Stimulated activated naive CD8-positive, alpha-beta T cell treated with anti-CD3 and anti-CD28 coated beads, Interleukin-15, Interleukin-2, amounts not matched to agents 100 ng/mL and 50 ng/mL, for 24 hours (primary cell): Measurements from ENCODE around the gene ISG15.
"Not testable (repeated sequence)": the region's sequence is repeated elsewhere in the genome, so short reads cannot be mapped to it uniquely, and the experiment has no call there.

Experiments
- H3K27ac Mint-ChIP-seq: one replicate; pipeline ENCODE4 v1.8.0; 2021; ENCODE audit warnings: mild to moderate bottlenecking, mixed read lengths
- H3K27me3 Mint-ChIP-seq: one replicate; pipeline ENCODE4 v1.8.0; 2021; ENCODE audit warnings: mixed read lengths
- H3K36me3 Mint-ChIP-seq: one replicate; pipeline ENCODE4 v1.8.0; 2021; ENCODE audit warnings: low read depth, mixed read lengths
- H3K4me1 Mint-ChIP-seq: one replicate; pipeline ENCODE4 v1.8.0; 2021; ENCODE audit warnings: low read depth, mixed read lengths
- H3K4me3 Mint-ChIP-seq: one replicate; pipeline ENCODE4 v1.8.0; 2021; ENCODE audit warnings: mild to moderate bottlenecking, mixed read lengths
- H3K9me3 Mint-ChIP-seq: one replicate; pipeline ENCODE4 v1.8.0; 2021; ENCODE audit warnings: mixed read lengths

The ISG15 gene

DNA sequence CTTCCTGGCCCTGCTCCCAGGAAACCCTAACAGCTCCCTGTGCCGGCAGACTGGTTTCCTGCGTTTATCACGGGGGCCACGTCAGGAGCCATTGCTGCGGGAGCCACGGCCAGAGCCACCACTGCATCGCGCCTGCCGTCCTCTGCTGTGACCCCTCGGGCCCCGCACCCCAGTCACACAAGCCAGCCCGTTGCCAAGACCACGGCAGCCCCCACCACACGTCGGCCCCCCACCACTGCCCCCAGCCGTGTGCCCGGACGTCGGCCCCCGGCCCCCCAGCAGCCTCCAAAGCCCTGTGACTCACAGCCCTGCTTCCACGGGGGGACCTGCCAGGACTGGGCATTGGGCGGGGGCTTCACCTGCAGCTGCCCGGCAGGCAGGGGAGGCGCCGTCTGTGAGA is 34.7 kb downstream of the ISG15 start:
- no peaks in the 10 kb centered on the region for H3K27me3 Mint-ChIP-seq
- H3K36me3 Mint-ChIP-seq = peaks cover 5% of the 10 kb centered on the region
- no peaks in the 10 kb centered on the region for H3K4me1 Mint-ChIP-seq

GRCh38 chr1:1048765-1049164 is 35.5 kb downstream of the ISG15 start:
- Mint-ChIP-seq H3K27me3 (no peaks in the 10 kb centered on the region), H3K36me3 (peaks cover 5% of the 10 kb centered on the region), H3K4me1 (no peaks in the 10 kb centered on the region), H3K9me3 (peaks cover 5% of the 10 kb centered on the region), H3K4me3 (no peak overlapping the region), H3K27ac (no peak overlapping the region)

More for the DNA sequence above, 34.7 kb downstream of the ISG15 start:
- H3K4me3 Mint-ChIP-seq = no peak overlapping the region
- no peak overlapping the region for H3K27ac Mint-ChIP-seq
- peaks cover 5% of the 10 kb centered on the region for H3K9me3 Mint-ChIP-seq

DNA sequence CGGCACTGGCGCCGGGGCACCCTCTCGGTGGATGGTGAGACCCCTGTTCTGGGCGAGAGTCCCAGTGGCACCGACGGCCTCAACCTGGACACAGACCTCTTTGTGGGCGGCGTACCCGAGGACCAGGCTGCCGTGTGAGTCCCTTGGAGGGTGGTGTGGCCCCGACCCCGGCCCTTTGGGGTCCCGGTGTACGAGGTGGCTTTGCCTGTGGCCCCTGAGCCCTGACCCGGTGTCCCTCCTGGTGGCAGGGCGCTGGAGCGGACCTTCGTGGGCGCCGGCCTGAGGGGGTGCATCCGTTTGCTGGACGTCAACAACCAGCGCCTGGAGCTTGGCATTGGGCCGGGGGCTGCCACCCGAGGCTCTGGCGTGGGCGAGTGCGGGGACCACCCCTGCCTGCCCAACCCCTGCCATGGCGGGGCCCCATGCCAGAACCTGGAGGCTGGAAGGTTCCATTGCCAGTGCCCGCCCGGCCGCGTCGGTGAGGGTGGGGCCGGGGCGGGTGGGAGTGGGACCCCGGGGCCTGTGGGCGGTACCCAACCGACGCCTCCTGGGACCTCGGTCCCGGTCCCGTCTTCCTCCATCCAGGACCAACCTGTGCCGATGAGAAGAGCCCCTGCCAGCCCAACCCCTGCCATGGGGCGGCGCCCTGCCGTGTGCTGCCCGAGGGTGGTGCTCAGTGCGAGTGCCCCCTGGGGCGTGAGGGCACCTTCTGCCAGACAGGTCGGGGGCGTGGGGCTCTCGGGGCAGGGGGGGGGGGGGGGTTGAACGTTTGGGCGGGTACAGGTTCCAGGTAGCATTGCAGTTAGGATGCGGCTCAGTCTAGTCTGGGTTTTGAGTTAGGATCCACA is 36.2 kb downstream of the ISG15 start:
- Mint-ChIP-seq H3K36me3 (peaks cover 5% of the 10 kb centered on the region), H3K27me3 (no peaks in the 10 kb centered on the region), H3K27ac (no peak overlapping the region), H3K4me3 (no peak overlapping the region), H3K4me1 (no peaks in the 10 kb centered on the region), H3K9me3 (peaks cover 5% of the 10 kb centered on the region)

DNA sequence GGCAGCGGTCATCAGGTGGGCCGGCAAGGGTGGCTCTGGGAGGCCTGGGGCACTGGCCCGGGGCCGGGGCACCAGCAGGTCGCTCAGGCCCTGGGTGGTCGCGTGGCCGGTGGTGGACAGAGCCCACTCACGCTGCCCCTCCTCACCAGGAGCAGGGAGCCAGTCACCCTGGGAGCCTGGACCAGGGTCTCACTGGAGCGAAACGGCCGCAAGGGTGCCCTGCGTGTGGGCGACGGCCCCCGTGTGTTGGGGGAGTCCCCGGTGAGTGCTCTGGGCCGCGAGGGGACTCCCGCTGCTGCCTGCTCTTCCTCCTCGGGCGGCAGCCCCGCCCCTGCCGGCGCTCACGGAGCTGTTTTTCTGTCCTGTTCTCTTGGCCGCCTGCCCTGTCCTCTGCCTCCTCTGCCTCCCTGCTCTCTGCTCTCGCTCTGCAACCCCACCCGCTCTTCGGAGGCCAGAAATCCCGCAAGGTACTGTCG is 37.3 kb downstream of the ISG15 start:
- Mint-ChIP-seq H3K36me3 (peaks cover 5% of the 10 kb centered on the region), H3K27ac (no peak overlapping the region), H3K4me1 (no peaks in the 10 kb centered on the region), H3K27me3 (no peaks in the 10 kb centered on the region), H3K9me3 (peaks cover 5% of the 10 kb centered on the region), H3K4me3 (no peak overlapping the region)

- Mint-ChIP-seq H3K36me3 (peaks cover 5% of the 10 kb centered on the region), H3K27ac (no peak overlapping the region), H3K4me1 (no peaks in the 10 kb centered on the region)
These were observed 38.0 kb downstream of the ISG15 start for GRCh38 chr1:1051127-1051810.

DNA sequence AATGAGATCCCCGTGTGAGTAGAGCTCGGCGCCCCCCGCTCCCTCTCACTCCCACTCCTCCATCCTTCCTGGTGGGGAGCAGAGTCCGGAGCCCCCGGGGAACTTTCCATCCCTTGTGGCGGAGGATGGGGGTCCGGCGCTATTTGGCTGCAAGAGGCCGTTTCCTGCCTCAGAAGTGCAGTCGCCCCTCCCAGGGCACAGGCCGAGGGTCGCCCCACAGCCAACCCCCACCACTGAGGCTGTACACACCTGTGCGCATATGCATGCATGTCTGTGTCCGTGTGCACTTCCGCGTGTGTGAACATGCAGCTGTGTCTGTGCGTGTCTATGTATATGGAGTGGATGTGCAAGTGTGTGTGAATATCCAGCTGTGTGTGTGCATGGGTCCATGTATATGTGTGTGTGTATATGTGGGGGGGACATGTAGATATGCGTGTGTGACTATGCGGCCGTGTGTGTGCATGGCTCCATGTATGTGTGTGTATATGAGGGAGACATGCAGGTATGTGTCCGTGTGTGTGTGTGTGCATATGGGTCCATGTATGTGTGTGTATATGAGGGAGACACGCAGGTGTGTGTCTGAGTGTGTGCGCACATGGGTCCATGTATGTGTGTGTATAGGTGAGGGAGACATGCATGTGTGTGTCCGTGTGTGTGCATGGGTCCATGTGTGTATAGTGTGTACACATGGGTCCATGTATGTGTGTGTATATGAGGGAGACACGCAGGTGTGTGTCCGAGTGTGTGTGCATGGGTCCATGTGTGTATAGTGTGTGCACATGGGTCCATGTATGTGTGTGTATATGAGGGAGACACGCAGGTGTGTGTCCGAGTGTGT is 38.9 kb downstream of the ISG15 start:
- Mint-ChIP-seq H3K27me3 (peaks cover 3% of the 10 kb centered on the region), H3K27ac (no peak overlapping the region), H3K36me3 (peaks cover 5% of the 10 kb centered on the region), H3K4me1 (no peaks in the 10 kb centered on the region), H3K9me3 (peaks cover 5% of the 10 kb centered on the region), H3K4me3 (no peak overlapping the region)

More at GRCh38 chr1:1051127-1051810, 38.0 kb downstream of the ISG15 start:
- Mint-ChIP-seq H3K27me3 (no peaks in the 10 kb centered on the region), H3K4me3 (no peak overlapping the region), H3K9me3 (peaks cover 5% of the 10 kb centered on the region)

DNA sequence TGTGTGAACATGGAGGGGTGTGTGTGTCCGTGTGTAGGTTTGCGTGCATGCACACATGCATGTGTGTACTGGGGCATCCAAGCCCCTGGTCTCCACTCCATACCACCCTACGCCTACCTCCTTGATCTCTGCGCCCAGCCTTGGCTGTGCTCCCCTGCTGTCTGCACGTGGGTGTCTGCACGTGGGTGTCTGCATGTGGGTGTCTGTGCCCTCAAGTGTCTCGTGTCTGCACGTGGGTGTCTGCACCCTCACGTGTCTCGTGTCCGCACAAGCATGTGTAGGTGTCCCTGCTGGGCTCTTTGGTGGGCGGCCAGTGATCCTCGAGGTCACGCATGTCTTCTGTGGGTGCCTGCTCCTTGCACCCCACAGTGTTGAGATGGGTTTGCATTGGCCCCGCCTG is 39.7 kb downstream of the ISG15 start:
- H3K4me1 Mint-ChIP-seq = no peaks in the 10 kb centered on the region
- H3K9me3 Mint-ChIP-seq = peaks cover 5% of the 10 kb centered on the region
- peaks cover 5% of the 10 kb centered on the region for H3K36me3 Mint-ChIP-seq
- H3K27me3 Mint-ChIP-seq = peaks cover 9% of the 10 kb centered on the region
- no peak overlapping the region for H3K27ac Mint-ChIP-seq
- no peak overlapping the region for H3K4me3 Mint-ChIP-seq

DNA sequence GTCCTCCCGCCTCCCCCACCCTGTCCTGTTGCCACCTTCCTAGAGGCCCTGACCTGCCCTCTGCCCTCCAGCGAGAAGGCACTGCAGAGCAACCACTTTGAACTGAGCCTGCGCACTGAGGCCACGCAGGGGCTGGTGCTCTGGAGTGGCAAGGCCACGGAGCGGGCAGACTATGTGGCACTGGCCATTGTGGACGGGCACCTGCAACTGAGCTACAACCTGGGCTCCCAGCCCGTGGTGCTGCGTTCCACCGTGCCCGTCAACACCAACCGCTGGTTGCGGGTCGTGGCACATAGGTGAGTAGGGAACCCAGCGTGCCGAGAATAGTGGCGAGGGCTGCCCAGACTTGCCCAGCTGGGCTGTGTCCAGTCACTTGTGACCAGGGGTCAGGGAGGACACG is 40.4 kb downstream of the ISG15 start:
- Mint-ChIP-seq H3K4me3 (no peak overlapping the region), H3K4me1 (peaks cover 5% of the 10 kb centered on the region), H3K27ac (no peak overlapping the region), H3K27me3 (peaks cover 15% of the 10 kb centered on the region), H3K9me3 (peaks cover 5% of the 10 kb centered on the region), H3K36me3 (peaks cover 5% of the 10 kb centered on the region)

GRCh38 chr1:1054099-1054700 is 40.9 kb downstream of the ISG15 start:
- Mint-ChIP-seq H3K9me3 (peaks cover 5% of the 10 kb centered on the region), H3K4me1 (peaks cover 8% of the 10 kb centered on the region), H3K27ac (no peak overlapping the region), H3K36me3 (peaks cover 5% of the 10 kb centered on the region), H3K4me3 (no peak overlapping the region), H3K27me3 (peaks cover 18% of the 10 kb centered on the region)

DNA sequence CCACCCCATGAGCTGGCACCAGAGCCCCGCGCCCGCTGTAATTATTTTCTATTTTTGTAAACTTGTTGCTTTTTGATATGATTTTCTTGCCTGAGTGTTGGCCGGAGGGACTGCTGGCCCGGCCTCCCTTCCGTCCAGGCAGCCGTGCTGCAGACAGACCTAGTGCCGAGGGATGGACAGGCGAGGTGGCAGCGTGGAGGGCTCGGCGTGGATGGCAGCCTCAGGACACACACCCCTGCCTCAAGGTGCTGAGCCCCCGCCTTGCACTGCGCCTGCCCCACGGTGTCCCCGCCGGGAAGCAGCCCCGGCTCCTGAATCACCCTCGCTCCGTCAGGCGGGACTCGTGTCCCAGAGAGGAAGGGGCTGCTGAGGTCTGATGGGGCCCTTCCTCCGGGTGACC is 41.7 kb downstream of the ISG15 start:
- Mint-ChIP-seq H3K9me3 (peaks cover 5% of the 10 kb centered on the region), H3K4me3 (no peak overlapping the region), H3K27ac (no peak overlapping the region), H3K36me3 (peaks cover 5% of the 10 kb centered on the region), H3K27me3 (peaks cover 18% of the 10 kb centered on the region), H3K4me1 (peaks cover 9% of the 10 kb centered on the region)

GRCh38 chr1:1055841-1056736 is 42.8 kb downstream of the ISG15 start:
- Mint-ChIP-seq H3K27me3 (peaks cover 22% of the 10 kb centered on the region), H3K27ac (no peak overlapping the region), H3K4me3 (no peak overlapping the region), H3K36me3 (peaks cover 5% of the 10 kb centered on the region), H3K4me1 (peaks cover 18% of the 10 kb centered on the region), H3K9me3 (peaks cover 5% of the 10 kb centered on the region)

DNA sequence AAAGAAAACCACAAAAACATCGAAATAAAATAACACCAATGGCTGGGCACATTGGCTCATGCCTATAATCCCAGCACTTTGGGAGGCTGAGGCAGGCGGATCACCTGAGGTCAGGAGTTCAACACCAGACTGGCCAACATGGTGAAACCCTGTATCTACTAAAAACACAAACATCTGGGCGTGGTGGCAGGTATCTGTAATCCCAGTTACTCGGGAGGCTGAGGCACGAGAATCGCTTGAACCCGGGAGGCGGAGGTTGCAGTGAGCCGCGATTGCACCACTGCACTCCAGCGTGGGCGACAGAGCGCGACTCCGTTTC is 44.4 kb downstream of the ISG15 start:
- H3K9me3 Mint-ChIP-seq, H3K36me3 Mint-ChIP-seq, H3K27ac Mint-ChIP-seq: not testable (repeated sequence)
- Mint-ChIP-seq H3K27me3 (peaks cover 22% of the 10 kb centered on the region), H3K4me3 (peak overlapping the region; percentile 13), H3K4me1 (peaks cover 27% of the 10 kb centered on the region)

- peak overlapping the region; percentile 82 for H3K4me3 Mint-ChIP-seq
- no peak overlapping the region for H3K27ac Mint-ChIP-seq
- H3K36me3 Mint-ChIP-seq = no peaks in the 10 kb centered on the region
- H3K4me1 Mint-ChIP-seq = peaks cover 33% of the 10 kb centered on the region
- peaks cover 22% of the 10 kb centered on the region for H3K27me3 Mint-ChIP-seq
- no peaks in the 10 kb centered on the region for H3K9me3 Mint-ChIP-seq
These were observed 45.0 kb downstream of the ISG15 start for GRCh38 chr1:1058088-1058905.
